Activated naive CD4-positive, alpha-beta T cell (primary cell): ENCODE results near the gene SPATA22.
"Not testable (repeated sequence)": the region's sequence is repeated elsewhere in the genome, so short reads cannot be mapped to it uniquely, and the experiment has no call there.

Experiments used
- DNase-seq, 4 experiments: peaks; one replicate each; lab custom pipeline; 2025; lab: John Stamatoyannopoulos, UW

Gene SPATA22

DNA sequence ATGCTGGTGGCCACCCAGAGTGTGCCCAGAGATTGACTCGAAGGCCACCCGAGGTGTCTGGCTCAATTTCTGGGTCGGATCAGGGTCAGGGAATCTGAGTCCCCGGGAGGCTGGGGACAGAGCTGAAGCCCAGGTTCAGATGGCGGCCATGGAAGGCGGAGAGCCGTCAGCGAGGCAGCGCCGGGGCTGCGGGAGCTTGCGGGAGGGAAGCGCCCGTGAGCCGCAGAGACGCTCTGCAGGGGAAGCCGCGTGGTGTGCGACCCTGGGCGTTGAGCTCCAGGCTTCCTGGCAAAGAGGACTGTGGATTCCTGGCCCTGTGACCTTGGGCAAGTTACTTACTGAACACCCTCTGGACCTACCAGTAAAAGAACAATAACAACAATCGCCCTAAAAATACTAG is 518 bp upstream of the SPATA22 start:
- DNase-seq, result no peak

- no peak for DNase-seq
Measured at GRCh38 chr17:3469529-3469928, 2.1 kb downstream of the SPATA22 start.

DNA sequence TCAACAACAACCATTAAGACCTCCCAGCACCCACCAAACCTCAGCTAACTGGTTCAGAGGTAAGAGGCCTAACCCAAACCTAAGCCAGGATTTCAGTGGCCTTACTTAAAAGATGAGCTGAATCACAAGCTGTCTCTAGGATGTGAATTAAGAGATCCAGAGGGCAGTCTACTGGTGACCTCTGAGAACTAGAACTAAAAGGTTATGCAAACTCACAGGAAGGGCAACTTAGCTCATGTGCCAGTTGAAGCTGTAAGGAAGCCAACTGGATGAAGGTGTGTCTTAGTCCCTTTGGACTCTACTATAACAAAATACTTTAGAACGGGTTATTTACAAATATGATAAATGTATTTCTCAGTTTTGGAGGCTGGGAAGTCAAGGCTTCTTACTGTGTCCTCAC is 5.3 kb downstream of the SPATA22 start:
- not testable (repeated sequence) for DNase-seq

- no peak for DNase-seq
Measured at GRCh38 chr17:3448059-3448665, 23.5 kb downstream of the SPATA22 start.

- DNase-seq, result no peak
Measured at GRCh38 chr17:3447625-3448024, 24.0 kb downstream of the SPATA22 start.

DNA sequence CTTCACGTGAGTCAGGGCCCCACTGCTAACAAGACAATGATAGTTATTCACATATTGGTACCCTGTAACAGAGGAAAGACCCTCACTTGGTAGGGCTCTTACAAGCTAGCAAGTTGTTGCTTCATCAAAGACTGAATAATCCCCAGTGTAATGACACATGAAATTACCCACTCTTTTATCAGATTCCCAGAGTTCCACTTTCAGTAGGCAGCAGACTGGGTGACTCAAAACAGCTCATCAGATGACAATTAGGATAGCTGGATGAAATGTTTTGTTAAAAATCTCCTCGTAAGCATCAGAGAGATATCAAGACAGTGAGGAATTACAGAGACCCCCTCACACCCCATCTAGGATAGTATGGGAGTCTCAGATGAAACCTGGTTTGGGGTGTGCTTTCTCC is 31.2 kb downstream of the SPATA22 start:
- no peak for DNase-seq

GRCh38 chr17:3438368-3438767 is 33.3 kb downstream of the SPATA22 start:
- DNase-seq, result no peak

DNA sequence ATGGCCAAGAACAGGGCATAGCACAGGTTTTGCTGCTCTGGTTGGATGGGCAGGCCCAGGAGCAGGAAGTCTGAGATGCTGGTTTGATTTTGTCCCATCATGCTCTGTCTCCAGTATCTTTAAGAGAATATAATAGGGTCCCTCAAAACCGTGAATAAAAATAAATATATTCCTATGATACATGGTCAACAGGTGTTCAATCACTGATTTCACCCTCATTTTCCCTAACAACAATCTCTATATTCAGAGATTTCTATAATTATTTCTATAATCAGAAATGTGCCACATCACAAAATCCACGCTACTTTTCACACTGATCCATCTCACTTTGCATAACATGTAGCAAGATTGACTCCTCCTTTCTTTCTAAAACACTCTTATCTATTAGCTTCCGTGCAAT is 37.9 kb downstream of the SPATA22 start, which contains the start of gene OR1E2:
Gene OR1E2, minus strand, starts transcription at position 101 of the 400 bp plus-strand sequence. Its CDS starts 0 bp downstream, at position 101.
- no peak for DNase-seq

- DNase-seq, result not testable (repeated sequence)
Measured at GRCh38 chr17:3433215-3433614, 38.4 kb downstream of the SPATA22 start.

DNA sequence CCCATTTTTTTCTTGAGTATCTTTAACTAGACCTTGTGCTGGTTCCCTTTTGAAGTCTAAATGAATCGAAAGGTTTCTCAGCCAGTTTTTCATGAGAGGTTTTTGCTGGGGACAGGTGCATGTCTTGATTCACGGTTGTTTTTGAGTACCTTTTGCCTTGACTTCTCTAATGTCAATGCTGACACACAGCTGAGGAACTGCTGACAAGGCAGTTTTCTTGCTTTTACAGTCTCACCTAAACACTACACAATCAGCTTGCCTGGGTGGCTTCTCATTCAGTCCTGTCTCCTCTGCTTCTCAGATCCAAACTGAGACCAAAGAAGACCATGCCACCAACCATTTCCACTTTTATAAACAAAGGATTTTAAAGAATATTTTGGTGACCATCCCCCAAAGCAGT is 53.4 kb downstream of the SPATA22 start:
- no peak for DNase-seq

DNA sequence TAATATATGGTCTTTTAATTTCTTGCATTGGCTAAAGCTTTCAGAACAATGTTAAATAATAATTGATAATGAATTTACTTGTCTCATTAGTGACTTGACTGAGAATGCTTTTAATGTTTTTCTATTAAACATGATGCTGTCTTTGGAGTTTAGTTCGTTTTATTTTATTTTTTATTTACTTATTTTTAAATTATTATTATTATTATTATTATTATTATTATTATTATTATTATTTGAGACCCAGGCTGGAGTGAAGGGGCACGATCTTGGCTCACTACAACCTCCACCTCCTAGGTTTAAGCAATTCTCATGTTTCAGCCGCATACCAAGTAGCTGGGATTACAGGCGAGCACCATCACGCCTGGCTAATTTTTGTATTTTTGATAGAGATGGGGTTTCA is 56.0 kb downstream of the SPATA22 start:
- no peak for DNase-seq

- DNase-seq, result not testable (repeated sequence)
Measured at GRCh38 chr17:3412216-3412615, 59.4 kb downstream of the SPATA22 start.

GRCh38 chr17:3411070-3411469 is 60.5 kb downstream of the SPATA22 start, which contains the start of gene OR3A3:
Gene OR3A3, plus strand, starts transcription at chr17:3411370.
- DNase-seq, result no peak

DNA sequence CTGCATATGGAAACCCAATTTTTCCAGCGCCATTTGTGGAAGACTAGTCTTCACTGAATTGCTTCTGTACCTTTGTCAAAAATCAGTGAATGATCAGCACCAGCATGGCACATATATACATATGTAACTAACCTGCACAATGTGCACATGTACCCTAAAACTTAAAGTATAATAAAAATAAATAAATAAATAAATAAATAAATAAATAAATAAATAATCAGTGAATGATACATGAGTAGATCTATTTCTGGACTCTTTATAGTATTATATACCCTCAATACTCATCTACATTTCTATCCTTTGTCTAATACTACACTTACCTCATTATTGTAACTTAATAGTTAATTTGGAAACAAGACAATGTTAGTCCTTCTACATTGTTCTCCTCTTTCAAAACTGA is 67.8 kb downstream of the SPATA22 start:
- DNase-seq, result not testable (repeated sequence)

- DNase-seq, result no peak
Measured at GRCh38 chr17:3401786-3402185, 69.8 kb downstream of the SPATA22 start.

GRCh38 chr17:3400055-3400454 is 71.6 kb downstream of the SPATA22 start:
- no peak for DNase-seq

GRCh38 chr17:3398310-3398709 is 73.3 kb downstream of the SPATA22 start, which contains the start of gene OR1E1:
Gene OR1E1, minus strand, starts transcription at chr17:3398410. Its CDS starts 0 bp downstream, at chr17:3398410.
- no peak for DNase-seq

- DNase-seq, result not testable (repeated sequence)
Measured at GRCh38 chr17:3397801-3398200, 73.8 kb downstream of the SPATA22 start.
